DMS53 treated with DMSO at 0.1 percent for 48 hours (cell line): ENCODE data around the gene SPTLC2.
"Not testable (repeated sequence)": the region's sequence is repeated elsewhere in the genome, so short reads cannot be mapped to it uniquely, and the experiment has no call there.

ENCODE experiments used
- DNase-seq: peaks from one replicate; lab custom pipeline; 2025; ENCODE audit not compliant: unreplicated experiment; lab: John Stamatoyannopoulos, UW

The SPTLC2 gene

GRCh38 chr14:77616454-77617229, at the start of gene SPTLC2:
SPTLC2 (minus strand) TSS chr14:77616637; CDS start chr14:77616579, 58 bp downstream.
- DNase-seq, result peak; percentile 98

GRCh38 chr14:77663293-77663692, 46.9 kb upstream of the SPTLC2 start:
- DNase-seq, result no peak

GRCh38 chr14:77661562-77661961, 45.1 kb upstream of the SPTLC2 start:
- not testable (repeated sequence) for DNase-seq

GRCh38 chr14:77660754-77661153, 44.3 kb upstream of the SPTLC2 start:
- DNase-seq, result no peak

GRCh38 chr14:77659831-77660230, 43.4 kb upstream of the SPTLC2 start:
- no peak for DNase-seq

GRCh38 chr14:77657280-77657679, 40.8 kb upstream of the SPTLC2 start:
- no peak for DNase-seq

GRCh38 chr14:77654001-77654441, 37.6 kb upstream of the SPTLC2 start:
- DNase-seq, result no peak

GRCh38 chr14:77649326-77649725, 32.9 kb upstream of the SPTLC2 start:
- no peak for DNase-seq

- DNase-seq, result no peak
These were observed 32.2 kb upstream of the SPTLC2 start for GRCh38 chr14:77648520-77649200.

- no peak for DNase-seq
These were observed 31.4 kb upstream of the SPTLC2 start for GRCh38 chr14:77647853-77648252.

GRCh38 chr14:77646907-77647306, 30.5 kb upstream of the SPTLC2 start:
- no peak for DNase-seq

- no peak for DNase-seq
These were observed 29.2 kb upstream of the SPTLC2 start for GRCh38 chr14:77645520-77646230.

- no peak for DNase-seq
These were observed 26.0 kb upstream of the SPTLC2 start for GRCh38 chr14:77642407-77642806.

- DNase-seq, result peak; percentile 45
These were observed 25.3 kb upstream of the SPTLC2 start for GRCh38 chr14:77641534-77642341.

- no peak for DNase-seq
These were observed 24.5 kb upstream of the SPTLC2 start for GRCh38 chr14:77640756-77641533.

GRCh38 chr14:77638771-77639171, 22.3 kb upstream of the SPTLC2 start:
- no peak for DNase-seq

GRCh38 chr14:77635869-77636268, 19.4 kb upstream of the SPTLC2 start:
- peak; percentile 13 for DNase-seq

- DNase-seq, result not testable (repeated sequence)
These were observed 19.0 kb upstream of the SPTLC2 start for GRCh38 chr14:77635466-77635865.

GRCh38 chr14:77630111-77630510, 13.7 kb upstream of the SPTLC2 start:
- no peak for DNase-seq

GRCh38 chr14:77625360-77625759, 8.9 kb upstream of the SPTLC2 start:
- no peak for DNase-seq
